Ammon's horn (tissue), 1 donor: ENCODE data around the gene MYO15A.
"Not testable (repeated sequence)": the region's sequence is repeated elsewhere in the genome, so short reads cannot be mapped to it uniquely, and the experiment has no call there.

Source experiments
- DNase-seq: peaks from one replicate; pipeline ENCODE4 v3.0.0-alpha.2; 2016; ENCODE audit warnings: low spot score

Gene MYO15A

DNA sequence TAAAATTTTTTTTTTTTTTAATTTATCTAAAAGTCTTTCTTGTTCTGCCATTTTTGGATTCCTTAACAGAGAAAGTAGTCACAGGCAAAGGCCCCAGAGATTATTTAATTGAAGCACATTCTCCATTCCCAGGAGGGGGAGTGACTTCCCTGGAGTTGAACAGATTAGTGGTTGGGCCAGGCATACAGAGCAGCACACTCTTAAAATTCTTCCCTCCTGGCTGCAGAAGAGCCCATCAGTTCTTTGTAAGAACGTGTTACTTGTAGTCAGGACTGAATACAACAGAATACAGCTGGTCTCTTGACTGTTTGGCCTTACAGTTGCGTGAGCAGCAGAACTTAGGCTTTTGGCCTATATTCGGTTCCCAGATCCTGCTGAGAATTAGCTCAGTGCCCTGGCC, 76.8 kb downstream of the MYO15A start:
- no peak for DNase-seq

DNA sequence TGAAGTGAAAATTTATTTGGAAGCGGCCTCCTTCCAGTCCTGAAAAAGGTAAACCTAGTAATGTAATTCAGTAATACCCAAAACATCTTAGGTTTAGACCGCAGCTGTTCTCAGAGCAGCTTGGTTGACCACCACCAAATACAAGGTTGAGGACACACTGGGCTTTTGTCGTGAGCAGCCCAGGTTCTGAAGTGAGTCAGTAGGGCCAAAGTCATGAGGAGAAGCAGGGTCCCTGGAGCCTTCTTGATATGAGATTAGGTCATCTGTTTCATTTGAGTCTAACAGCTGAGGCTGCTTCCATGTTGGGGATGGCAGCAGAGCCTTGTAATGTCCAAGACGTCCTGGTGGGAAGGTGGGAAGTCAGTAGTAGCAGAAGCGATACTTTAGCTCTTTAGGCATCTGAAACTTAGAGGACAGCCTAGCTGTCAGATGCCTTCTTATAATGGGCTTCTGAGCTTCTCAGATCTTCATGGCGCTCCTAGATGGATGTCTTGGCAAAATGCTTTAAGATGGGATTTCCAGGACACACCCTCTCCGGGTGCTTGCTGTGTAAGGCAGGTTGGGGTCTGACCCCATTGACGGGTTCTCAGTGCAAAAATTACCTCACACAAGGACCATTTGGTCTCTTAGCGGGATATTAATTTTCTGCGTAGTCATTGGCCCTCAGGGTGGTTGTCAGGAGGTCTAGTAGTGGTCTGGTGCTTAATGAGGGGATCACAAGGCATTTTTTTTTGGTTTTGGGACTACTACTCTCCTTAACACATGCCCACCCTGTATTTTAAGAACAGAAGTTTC, 77.5 kb downstream of the MYO15A start:
- DNase-seq = no peak

DNA sequence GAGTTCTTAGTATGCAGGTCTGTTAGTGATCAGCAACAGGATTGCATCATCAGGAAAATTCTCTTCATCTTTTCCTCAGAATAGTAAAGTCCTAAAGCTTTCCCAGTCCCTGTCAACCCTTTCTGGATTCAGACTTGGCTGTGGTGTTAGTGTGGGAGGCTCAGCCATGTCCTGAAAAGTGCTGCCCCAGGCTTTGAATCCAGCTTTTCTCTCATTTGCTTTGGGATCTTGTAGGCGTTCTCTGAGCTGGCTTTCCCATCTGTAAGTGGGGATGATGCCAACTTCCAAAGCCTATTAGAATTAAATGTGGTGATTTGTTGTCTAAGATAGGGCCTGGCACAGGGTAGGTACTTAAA, 78.0 kb downstream of the MYO15A start:
- peak; percentile 64 for DNase-seq

DNA sequence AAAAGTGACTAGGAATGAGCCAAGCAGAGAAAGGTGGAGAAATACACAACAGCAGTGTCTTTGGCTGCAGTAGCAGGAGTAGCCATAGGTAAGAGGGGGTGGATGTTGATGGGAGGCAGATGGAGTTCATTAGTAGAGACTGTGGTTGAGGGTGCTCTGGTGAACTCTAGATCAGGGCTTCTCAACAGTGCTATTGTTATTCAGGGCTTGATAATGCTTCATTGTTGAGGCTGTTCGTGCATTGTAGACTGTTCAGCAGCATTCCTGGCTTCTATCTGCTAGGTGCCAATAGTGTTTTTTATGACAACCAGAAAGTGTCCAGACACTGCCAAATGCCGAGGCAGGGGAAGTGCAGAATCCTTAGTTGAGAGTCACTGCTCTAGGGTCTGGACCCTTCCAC, 78.7 kb downstream of the MYO15A start:
- DNase-seq = peak; percentile 81

DNA sequence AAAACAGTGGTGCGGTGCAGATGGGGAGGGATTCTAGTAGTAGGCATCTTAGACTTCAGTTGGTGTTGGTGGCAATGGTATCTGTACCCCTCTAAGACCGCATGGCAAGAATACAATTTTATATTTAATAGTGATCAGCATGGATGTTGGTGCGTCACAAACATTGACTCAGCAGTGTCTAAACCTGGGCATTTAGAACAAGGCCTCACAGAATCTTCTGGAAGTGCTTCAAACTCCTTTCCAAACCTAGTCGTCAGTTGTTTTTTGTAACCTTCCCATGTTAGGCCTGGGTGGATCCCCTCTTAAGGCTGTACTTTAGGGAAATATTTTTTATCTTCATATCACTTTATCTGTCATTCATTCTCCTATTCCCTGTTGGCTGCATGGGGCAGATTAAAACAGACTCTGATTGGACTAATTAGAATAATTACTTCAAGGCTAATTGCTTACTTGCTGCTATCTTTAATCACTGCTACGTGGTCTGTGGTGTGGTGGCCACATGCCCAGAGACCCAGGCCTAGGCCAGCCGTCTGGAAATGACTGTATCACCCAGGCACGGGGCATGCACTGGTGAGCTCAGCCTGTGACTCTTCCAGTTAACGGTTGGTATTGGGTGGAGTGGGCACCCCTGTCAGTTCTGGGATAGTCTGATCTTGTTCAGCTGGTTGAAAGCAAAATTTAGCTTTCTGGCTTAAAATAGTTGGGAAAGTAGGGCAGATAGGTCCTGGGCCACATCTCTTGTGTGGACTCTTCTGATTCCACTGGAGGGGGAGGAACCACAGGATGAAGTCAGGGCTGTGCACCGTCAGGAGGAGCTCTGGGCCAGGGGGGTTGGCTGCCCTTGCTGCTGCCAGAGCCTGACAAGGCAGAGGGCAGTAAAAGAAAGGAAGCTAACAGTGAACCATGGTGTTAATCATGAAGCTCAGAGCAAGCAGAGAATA, 79.5 kb downstream of the MYO15A start:
- no peak for DNase-seq

DNA sequence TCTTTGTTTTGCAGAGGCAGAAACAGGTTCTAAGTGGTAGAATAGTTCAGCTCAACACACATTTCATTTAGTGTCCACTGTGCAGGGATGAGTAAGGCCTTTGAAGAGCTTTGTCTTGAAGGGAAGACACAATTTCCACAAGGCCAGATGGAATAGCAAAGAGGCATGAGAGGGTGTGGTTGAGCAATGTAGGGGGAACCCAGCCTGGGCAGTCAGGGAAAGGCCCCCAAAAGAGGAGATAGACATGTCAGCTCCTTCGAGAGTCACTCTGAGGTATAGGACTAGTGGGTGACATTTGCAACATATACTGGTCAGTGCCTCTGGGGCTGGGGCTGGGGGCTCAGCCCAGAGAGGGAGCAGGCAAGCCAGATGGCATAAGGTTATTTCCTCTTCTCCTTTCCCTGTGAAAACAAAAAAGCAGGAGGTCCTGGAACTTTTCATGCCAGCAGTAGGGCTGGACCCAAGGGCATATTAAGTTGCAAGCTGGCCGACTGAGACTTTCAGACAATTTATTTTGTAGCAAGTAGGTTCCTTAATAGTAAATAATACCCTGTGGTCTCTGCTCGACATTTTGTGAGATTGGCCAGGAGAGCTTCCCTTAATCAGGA, 82.2 kb downstream of the MYO15A start:
- no peak for DNase-seq

DNA sequence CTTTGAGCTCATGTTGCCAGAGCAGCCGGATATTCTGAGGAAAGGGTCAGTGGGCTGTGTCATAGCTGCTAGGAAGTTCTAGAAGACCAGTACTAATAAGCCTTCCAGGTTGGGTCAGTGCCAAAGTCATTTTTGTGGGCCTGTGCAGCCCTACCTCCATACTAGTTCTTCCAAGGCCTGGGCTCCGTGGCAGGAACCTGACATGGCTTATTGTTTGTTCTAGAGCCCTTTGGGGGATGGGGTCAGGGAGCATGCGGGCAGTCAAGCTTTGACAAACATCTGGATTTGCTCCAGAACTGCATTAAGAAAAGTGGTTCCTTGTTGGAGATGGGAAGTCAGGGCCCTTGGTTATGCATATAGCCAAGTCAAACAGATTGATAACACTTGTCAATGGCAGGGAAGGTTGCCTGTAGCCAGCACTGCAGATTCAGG, 82.7 kb downstream of the MYO15A start:
- DNase-seq = no peak

DNA sequence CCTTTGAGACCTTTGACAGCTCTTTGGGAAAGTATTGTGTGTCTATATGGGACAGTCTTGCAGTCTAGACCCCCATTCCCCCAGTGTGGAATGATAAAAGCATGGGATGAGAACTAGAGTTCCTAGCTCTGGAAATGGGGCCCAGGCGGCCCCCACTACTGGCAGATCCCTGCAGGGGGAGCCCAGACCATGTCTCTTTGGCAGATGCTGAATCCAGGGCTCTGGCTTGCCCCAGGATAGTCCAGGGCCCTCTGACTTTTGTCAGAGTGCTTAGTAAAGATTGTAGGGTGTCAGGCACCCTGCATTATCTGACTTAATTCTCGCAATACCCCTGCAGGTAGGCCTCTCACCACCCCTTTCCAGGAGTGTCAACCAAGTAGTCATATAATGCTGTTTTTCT, 83.4 kb downstream of the MYO15A start:
- no peak for DNase-seq

DNA sequence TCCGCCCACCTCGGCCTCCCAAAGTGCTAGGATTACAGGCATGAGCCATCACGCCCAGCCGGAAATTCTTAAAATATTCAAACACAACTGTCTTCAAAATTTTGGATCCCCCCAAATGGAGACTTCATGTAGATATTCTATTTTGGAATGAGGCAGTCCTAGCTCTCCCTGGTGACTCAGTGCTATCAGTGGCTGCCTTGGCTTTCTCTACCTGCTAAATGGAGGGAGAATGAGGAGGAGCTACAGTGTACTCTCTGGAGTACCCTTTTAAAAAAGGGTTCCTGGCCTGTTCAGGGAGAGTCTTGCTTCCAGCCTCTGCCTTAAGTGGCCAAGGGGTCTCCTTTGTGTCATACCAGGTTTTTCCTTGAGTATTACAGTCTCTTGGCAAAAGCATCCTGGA, 85.8 kb downstream of the MYO15A start:
- no peak for DNase-seq

DNA sequence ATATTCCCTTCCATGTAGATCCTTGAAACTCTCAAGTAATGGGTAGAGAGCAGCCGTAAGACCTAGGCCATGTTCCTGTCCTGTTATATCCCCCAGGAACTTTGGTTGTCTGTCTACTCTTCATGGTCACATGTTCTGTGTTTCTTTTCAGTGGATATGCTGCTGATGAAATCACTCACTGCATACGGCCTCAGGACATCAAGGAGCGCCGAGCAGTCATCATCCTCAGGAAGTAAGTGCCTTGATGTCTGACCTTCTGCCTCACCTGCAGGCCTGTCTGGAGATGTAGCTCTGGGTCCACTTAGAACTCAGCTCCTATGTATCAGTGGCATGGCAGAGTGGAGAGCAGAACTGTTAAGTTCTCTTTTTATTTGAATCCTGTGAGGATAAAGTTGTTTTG, 86.2 kb downstream of the MYO15A start:
- no peak for DNase-seq

DNA sequence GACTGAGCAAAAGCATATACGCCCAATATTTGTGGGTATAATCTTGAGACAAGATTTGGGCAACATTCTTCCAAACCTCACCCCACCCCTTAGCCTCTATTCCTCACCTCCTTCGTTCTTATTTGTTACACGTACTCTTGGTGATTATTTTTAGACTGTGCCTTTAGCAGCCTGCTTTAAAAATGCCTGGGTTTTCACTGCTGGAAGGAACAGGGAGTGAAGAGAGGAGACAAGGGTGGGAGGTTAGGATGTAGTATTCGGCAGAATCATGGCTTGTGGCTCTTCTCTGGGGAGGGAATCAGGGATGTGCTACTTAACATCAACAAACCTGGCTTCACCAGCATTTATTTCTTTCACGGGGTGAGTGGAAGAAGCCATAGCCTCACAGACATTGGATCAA, 86.7 kb downstream of the MYO15A start:
- DNase-seq = no peak

DNA sequence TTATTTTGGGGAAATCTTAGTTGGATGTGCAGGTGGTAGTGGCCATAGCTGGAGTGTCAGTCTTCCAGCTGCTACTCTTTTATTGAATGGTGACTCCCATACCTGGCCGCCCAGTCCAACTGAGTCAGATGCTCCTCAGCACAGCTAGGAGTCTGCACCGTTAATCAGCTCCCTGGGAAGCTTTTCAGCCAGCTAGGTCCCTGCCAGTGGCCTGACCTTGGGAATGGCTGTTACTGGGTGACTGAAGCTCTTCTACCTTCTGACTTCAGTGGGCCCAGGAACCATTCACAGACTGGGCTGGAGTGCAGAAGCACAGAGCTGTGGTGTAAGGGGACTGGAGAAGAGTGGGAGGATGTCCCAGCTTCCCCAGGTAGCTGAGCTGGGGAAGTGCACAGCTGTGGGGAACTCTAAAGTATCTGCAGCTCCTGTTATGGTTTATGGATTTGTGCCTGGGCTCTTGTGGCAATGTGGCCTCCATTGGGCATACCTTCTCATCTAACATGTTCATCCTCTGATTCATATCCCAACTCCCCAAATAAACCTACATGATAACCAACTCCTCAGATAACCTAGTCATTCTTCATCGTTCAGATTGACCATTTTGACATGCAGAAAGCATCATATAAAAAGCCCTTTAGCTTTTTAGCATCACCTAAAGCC, 89.1 kb downstream of the MYO15A start:
- no peak for DNase-seq

DNA sequence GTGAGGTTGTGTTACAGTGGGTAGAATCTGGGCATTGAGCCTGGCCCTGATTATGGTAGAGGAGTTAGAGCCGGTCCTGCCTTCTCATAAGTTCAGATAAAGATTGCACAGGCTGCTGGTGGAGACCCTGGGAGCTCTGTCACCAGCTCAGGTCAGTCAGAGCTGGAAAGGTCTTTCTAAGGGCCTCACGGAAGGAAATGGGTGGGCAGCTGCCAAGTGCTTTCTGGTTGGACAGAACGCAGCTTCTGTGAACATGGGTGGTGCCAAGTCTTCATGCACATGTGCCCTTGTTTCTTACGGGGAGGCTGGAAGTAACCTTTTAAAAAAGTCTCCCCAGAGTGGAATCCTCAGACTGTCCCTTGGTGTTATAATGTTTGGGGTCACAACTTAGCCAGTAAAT, 90.0 kb downstream of the MYO15A start:
- no peak for DNase-seq

DNA sequence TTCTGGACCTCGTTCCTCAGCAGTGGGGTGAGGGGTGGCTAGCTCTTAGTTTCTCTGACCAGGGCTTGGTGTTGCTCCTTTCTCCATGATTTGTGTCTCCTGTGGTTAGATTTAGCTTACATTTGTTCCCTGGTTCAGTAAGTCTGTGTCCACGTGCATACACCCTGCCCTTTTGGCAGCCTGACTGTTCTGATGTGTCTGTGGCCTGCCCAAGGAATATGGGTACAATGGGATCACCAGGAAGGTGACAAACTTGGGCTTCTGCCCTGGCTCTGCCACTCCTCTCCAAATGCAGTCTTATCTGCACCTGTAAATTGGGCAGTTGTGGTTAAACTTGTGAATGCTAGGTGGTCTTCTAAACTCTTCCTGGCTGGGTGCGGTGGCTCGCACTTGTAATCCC, 92.6 kb downstream of the MYO15A start:
- no peak for DNase-seq

DNA sequence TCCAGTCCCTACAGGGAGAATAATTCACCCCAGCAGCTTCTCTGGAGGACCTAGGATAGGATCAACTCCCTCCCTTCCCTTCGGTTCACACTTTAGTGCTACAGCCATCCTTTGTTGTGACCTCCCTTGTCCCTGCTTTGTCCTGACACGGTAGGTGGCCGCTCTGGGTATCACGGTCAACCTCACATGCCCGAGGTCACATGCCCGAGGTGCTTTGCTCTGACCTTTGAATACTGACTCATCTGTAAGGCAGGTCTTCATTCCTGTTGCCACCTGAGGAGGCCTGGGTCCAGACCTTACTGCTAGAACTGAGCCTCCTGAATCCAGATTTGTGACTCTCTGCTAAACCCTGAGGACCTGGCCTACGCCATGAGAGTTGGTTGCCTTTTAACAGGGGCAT, 94.8 kb downstream of the MYO15A start:
- no peak for DNase-seq

DNA sequence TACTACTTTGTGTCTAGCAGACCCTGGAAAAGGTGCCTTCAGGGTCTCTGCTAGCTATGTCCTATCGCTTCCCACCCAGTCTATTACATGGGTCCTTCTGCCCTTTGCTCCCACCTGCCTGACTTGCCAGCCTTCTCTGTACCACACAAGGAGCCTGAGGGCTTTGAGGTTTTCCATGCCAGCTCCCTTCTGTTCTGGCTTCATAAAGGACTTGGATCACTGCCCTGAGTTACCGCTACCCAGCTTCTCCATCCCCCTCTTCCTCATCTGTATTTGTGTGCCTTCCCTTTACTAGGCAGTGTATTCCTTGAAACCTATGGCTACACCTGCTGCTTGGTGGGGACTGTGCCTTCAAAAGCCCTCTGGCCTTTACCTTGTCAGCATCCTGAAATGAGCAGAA, 97.3 kb downstream of the MYO15A start:
- DNase-seq = no peak

DNA sequence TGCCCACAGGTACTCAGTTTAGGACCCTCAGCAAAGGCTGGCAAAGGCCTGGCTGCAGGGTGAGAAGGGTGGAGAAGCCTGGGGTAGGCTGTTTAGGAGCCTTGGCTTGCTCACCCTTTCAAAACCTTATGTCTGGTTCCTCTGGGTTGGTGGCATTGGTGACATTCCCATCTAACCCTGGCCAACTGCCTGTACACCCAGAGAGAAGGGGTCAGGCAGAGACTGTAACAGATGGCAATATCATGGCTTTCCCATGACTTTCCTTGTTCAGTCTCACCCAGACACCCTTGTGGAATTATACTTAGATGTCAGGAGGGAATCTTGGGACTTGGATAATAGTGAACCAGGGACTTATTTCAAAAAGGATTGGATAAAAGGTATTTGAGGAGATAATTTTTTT, 98.4 kb downstream of the MYO15A start:
- no peak for DNase-seq

DNA sequence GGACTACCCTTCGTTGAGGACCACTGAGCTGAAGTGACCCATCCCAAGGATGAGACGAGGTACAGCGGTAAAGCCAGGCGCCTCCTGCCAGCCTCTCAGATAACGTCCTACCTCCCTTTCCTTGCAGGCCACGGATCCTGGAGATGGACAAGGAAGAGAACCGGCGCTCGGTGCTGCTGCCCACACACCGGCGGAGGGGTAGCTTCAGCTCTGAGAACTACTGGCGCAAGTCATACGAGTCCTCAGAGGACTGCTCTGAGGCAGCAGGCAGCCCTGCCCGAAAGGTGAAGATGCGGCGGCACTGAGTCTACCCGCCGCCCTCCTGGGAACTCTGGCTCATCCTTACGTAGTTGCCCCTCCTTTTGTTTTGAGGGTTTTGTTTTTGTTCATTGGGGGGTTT, 99.5 kb downstream of the MYO15A start:
- DNase-seq = no peak

DNA sequence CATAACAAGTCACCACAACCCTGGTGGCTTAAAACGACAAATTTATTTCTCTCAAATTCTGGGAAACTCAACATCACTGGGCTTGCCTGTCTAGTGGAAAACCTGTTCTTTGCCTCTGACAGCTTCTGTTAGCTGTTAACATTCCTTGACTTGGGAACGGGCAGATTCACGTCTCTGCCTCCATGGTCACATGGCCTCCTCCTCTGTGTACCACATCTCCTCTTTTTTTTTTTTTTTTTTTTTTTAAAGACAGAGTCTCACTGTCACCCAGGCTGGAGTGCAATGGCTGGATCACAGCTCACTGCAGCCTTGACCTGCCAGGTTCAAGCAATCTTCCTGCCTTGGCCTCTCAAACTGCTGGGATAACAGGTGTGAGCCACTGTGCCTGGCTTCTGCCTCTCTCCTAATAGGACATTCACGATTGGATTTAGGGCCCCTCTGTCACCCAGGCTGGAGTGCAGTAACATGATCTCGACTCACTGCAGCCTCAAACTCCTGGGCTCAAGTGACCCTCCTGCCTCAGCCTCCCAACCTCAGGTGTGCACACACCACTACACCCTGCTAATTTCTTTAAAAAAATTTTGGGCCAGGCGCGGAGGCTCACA, 105.2 kb downstream of the MYO15A start:
- no peak for DNase-seq

DNA sequence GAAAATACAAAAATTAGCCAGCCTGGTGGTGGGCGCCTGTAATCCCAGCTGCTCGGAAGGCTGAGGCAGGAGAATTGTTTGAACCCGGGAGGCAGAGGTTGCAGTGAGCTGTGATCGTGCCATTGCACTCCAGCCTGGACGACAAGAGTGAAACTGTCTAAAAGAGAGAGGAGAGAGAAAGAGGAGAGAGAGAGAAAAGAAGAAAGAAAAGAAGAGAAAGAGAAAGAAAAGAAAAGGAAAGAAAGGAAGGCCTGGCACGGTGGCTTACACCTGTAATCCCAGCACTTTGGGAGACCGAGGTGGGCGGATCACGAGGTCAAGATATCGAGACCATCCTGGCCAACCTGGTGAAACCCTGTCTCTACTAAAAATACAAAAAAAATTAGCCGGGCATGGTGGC, 108.3 kb downstream of the MYO15A start:
- not testable (repeated sequence) for DNase-seq

DNA sequence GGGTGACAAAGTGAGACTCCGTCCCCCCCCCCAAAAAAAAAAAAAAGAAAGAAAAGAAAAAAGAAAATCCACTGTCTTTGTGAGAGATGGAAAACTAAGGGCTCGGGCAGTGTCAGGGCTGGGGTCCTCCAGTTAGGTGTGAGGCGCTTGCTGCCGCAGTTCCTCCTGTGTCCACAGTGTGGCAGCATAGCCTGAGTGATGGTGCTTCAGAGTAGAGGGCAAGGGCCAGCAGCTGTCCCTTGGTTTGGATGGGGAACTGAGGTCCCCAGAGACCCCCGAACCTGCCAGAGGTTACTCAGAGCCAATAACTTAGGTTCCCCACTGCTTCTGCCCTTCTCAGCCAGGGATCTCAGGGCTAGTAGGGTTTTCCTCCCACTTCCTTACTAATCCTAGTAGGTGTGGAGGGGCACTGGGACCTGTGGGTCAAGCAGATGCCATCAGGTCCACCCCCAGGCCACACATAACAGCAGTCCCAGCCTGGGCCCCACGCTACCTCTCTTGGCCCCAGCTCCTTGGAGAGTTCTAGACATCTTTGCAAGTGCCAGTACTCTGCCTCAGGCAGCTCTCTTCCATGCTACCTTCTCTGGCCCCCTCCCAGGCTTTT, 109.0 kb downstream of the MYO15A start:
- DNase-seq = peak; percentile 85
